NB4 (cell line): ENCODE results near the gene EXOC1L.

Experiments
- CTCF ChIP-seq: IDR thresholded peaks from one replicate; pipeline ENCODE4 v1.5.1; 2012; ENCODE audit warnings: low read depth, low read length
- MYC ChIP-seq: IDR thresholded peaks from 2 replicates; pipeline ENCODE4 v1.6.1; 2011; ENCODE audit warnings: low read depth, low read length

GRCh38 chr4:55783584-55783983, 36.0 kb upstream of the EXOC1L start:
- TF ChIP-seq MYC (no peak), CTCF (no peak)
